ENCODE measurements around the gene FBXO34.

The FBXO34 gene

DNA sequence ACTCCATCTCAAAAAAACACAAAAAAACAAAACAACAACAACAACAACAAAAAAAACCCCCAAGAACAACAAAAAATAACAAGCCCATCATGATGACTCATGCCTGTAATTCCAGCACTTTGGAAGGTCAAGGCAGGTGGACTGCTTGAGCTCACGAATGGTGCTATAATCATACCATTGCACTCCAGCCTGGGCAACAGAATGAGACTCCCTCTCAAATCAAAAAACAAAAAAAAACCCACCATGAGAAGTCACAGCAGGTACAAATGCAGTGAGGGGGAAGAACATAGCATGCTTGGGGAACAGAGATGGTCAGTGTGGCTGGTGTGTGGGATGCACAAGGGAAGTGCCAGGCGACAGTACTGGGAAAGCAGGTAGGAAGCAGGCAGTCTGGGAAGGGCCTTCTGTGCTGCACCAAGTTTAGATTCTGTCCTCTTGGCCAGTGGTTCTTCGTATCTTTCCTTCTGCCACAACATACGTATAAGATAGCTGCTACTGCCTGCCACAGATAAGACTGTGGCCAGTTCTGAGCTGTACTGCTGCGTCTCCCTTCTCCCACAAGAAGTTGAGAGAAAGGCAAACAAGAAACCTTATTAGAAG is 112.4 kb downstream of the FBXO34 start:
- no peak for ATAC-seq
- TF ChIP-seq RARB (CRISPR knock-in tag; IDR thresholded peaks at IDR 0.05) (no peak), ARNTL (CRISPR knock-in tag; IDR thresholded peaks at IDR 0.05; ENCODE audit: borderline replicate concordance, low read depth) (no peak), ZNF565 (CRISPR knock-in tag; conservative IDR thresholded peaks at IDR 0.05; ENCODE audit: low read depth) (no peak), ZFP30 (CRISPR knock-in tag; IDR thresholded peaks at IDR 0.05) (no peak), ZNF8 (CRISPR knock-in tag; IDR thresholded peaks at IDR 0.05) (no peak), ZC3H10 (CRISPR knock-in tag; IDR thresholded peaks at IDR 0.05) (no peak), ZNF70 (CRISPR knock-in tag; IDR thresholded peaks at IDR 0.05) (no peak), PPARA (CRISPR knock-in tag; IDR thresholded peaks at IDR 0.05; ENCODE audit: borderline replicate concordance) (no peak)
- TF ChIP-seq, protein P1, sequence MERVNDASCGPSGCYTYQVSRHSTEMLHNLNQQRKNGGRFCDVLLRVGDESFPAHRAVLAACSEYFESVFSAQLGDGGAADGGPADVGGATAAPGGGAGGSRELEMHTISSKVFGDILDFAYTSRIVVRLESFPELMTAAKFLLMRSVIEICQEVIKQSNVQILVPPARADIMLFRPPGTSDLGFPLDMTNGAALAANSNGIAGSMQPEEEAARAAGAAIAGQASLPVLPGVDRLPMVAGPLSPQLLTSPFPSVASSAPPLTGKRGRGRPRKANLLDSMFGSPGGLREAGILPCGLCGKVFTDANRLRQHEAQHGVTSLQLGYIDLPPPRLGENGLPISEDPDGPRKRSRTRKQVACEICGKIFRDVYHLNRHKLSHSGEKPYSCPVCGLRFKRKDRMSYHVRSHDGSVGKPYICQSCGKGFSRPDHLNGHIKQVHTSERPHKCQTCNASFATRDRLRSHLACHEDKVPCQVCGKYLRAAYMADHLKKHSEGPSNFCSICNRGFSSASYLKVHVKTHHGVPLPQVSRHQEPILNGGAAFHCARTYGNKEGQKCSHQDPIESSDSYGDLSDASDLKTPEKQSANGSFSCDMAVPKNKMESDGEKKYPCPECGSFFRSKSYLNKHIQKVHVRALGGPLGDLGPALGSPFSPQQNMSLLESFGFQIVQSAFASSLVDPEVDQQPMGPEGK (CRISPR knock-in tag; IDR thresholded peaks at IDR 0.05; ENCODE audit: borderline replicate concordance) = no peak

DNA sequence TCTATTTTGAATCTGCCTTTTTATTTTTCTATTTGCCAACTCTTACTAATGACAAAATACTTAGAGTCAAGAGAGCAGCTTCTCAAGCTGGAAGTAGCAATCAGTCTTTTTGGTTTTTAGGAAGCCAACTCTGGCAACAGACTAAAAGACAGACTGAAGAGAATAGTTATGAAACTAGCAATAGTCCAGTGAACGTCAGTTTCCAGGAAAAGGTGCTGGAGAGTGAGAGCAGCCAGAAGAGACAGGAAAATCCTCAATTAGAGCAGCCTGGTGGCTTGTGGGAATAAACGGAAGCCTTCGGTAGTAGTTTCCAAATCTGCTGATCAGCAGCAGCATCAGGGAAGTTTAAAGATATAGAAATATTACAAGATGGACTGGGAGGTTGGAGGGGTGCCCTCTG is 113.3 kb downstream of the FBXO34 start:
- no peak for ATAC-seq
- TF ChIP-seq OSR1 (CRISPR knock-in tag; IDR thresholded peaks at IDR 0.05) = no peak

DNA sequence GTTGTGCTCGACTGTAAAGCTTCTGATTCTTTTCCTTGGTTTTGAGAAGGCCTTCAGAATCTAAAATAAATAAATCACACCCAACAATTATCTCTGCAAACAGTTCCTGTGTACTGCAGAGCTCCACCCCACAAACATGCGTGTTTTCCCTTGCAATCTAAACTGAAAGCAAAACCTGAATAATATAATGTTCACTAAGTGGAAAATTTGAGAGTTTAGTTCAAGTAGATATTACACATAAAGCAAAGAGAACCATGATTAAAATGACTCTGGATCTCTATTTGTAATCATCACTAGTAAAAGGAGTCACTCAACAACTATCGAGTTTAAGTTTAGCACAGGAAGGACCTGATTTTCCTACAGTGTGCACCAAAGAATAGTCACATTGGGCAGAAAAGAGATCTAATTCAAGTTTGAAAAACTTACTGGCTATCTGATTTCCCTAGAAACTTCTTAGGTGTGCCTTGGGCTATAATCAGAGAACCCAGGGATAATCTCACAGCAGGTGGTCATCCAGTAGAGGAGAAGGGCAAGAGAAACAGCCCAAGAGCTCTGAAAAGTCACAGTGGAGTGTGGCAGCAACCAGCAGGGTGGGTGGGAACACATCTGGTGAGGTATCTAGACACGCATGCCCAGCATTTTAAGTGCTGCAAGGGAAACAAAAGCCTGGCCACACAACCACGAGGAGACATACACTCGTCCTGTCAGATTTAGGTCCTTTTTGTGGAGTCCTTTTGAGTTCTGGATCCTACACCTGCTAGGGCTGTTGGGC is 115.0 kb downstream of the FBXO34 start:
- no peak for ATAC-seq
- no peak for TF ChIP-seq ZNF565 (CRISPR knock-in tag; conservative IDR thresholded peaks at IDR 0.05; ENCODE audit: low read depth)
- no peak for TF ChIP-seq ZFP30 (CRISPR knock-in tag; IDR thresholded peaks at IDR 0.05)
- TF ChIP-seq ZFP3 (CRISPR knock-in tag; IDR thresholded peaks at IDR 0.05) = no peak
- TF ChIP-seq TOX (CRISPR knock-in tag; IDR thresholded peaks at IDR 0.05; ENCODE audit: borderline replicate concordance) = no peak
- TF ChIP-seq, protein P1 (CRISPR knock-in tag; IDR thresholded peaks at IDR 0.05; ENCODE audit: borderline replicate concordance) = no peak
- no peak for TF ChIP-seq ZNF8 (CRISPR knock-in tag; IDR thresholded peaks at IDR 0.05)
- no peak for TF ChIP-seq ISL1 (CRISPR knock-in tag; IDR thresholded peaks at IDR 0.05)
- no peak for TF ChIP-seq GLIS3 (CRISPR knock-in tag; IDR thresholded peaks at IDR 0.05)
- TF ChIP-seq, protein P2, sequence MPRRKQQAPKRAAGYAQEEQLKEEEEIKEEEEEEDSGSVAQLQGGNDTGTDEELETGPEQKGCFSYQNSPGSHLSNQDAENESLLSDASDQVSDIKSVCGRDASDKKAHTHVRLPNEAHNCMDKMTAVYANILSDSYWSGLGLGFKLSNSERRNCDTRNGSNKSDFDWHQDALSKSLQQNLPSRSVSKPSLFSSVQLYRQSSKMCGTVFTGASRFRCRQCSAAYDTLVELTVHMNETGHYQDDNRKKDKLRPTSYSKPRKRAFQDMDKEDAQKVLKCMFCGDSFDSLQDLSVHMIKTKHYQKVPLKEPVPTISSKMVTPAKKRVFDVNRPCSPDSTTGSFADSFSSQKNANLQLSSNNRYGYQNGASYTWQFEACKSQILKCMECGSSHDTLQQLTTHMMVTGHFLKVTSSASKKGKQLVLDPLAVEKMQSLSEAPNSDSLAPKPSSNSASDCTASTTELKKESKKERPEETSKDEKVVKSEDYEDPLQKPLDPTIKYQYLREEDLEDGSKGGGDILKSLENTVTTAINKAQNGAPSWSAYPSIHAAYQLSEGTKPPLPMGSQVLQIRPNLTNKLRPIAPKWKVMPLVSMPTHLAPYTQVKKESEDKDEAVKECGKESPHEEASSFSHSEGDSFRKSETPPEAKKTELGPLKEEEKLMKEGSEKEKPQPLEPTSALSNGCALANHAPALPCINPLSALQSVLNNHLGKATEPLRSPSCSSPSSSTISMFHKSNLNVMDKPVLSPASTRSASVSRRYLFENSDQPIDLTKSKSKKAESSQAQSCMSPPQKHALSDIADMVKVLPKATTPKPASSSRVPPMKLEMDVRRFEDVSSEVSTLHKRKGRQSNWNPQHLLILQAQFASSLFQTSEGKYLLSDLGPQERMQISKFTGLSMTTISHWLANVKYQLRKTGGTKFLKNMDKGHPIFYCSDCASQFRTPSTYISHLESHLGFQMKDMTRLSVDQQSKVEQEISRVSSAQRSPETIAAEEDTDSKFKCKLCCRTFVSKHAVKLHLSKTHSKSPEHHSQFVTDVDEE (CRISPR knock-in tag; IDR thresholded peaks at IDR 0.05) = no peak
- TF ChIP-seq ZNF70 (CRISPR knock-in tag; IDR thresholded peaks at IDR 0.05) = no peak
- TF ChIP-seq OSR1 (CRISPR knock-in tag; IDR thresholded peaks at IDR 0.05) = no peak
- no peak for TF ChIP-seq SNAI2 (CRISPR knock-in tag; IDR thresholded peaks at IDR 0.05)

DNA sequence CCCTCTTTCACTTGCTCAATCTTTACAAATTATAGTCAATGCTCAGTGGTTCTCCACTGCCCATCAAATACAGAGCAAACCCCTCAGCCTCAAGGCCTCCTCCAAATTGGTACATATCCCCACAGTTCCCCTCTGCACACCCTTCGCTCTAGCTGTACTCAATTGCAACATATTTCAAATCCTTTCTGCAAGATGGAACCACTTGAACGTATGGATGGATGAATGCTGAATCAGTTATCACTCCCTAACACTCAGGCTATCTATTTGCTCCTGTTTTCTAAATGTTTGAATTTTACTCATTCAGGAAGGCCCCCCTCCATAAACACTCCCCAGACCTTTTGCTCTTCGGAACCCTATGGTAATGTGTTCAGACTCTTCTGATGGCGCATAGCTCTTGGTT is 115.9 kb downstream of the FBXO34 start:
- ATAC-seq = no peak
- TF ChIP-seq PPARA (CRISPR knock-in tag; IDR thresholded peaks at IDR 0.05; ENCODE audit: borderline replicate concordance) = no peak
- no peak for TF ChIP-seq ARNTL (CRISPR knock-in tag; IDR thresholded peaks at IDR 0.05; ENCODE audit: borderline replicate concordance, low read depth)
- TF ChIP-seq, protein P1 (CRISPR knock-in tag; IDR thresholded peaks at IDR 0.05; ENCODE audit: borderline replicate concordance) = no peak
- no peak for TF ChIP-seq ZNF8 (CRISPR knock-in tag; IDR thresholded peaks at IDR 0.05)
- TF ChIP-seq, protein P3, sequence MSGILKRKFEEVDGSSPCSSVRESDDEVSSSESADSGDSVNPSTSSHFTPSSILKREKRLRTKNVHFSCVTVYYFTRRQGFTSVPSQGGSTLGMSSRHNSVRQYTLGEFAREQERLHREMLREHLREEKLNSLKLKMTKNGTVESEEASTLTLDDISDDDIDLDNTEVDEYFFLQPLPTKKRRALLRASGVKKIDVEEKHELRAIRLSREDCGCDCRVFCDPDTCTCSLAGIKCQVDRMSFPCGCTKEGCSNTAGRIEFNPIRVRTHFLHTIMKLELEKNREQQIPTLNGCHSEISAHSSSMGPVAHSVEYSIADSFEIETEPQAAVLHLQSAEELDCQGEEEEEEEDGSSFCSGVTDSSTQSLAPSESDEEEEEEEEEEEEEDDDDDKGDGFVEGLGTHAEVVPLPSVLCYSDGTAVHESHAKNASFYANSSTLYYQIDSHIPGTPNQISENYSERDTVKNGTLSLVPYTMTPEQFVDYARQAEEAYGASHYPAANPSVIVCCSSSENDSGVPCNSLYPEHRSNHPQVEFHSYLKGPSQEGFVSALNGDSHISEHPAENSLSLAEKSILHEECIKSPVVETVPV (CRISPR knock-in tag; IDR thresholded peaks at IDR 0.05) = no peak
- TF ChIP-seq ZFP3 (CRISPR knock-in tag; IDR thresholded peaks at IDR 0.05) = no peak
- TF ChIP-seq, protein P2 (CRISPR knock-in tag; IDR thresholded peaks at IDR 0.05) = no peak
- no peak for TF ChIP-seq TCF4 (CRISPR knock-in tag; IDR thresholded peaks at IDR 0.05; ENCODE audit: borderline replicate concordance)
- no peak for TF ChIP-seq RARB (CRISPR knock-in tag; IDR thresholded peaks at IDR 0.05)
- TF ChIP-seq, protein P4, sequence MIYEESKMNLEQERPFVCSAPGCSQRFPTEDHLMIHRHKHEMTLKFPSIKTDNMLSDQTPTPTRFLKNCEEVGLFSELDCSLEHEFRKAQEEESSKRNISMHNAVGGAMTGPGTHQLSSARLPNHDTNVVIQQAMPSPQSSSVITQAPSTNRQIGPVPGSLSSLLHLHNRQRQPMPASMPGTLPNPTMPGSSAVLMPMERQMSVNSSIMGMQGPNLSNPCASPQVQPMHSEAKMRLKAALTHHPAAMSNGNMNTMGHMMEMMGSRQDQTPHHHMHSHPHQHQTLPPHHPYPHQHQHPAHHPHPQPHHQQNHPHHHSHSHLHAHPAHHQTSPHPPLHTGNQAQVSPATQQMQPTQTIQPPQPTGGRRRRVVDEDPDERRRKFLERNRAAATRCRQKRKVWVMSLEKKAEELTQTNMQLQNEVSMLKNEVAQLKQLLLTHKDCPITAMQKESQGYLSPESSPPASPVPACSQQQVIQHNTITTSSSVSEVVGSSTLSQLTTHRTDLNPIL (CRISPR knock-in tag; IDR thresholded peaks at IDR 0.05; ENCODE audit: low read depth) = no peak
